K562 (cell line): ENCODE measurements around the gene GPR153. TPM values are rescaled to one million over a fixed set of nuclear protein-coding genes. Genes with fewer than 3 reads are reported as not detected.
A peak's percentile ranks its signal among the peaks of the same experiment; 100 is the strongest.

Experiments used
- DIDO1 ChIP-seq: fragments of 450-650 bp; IDR thresholded peaks from 2 replicates; pipeline ENCODE4 v1.6.1; 2016; ENCODE audit warnings: low read depth, missing biosample characterization, missing genetic modification characterization
- HNRNPK ChIP-seq: fragments of 200-400 bp; formaldehyde crosslinking; IDR thresholded peaks from one replicate; pipeline ENCODE4 v1.6.1; 2018; ENCODE audit warnings: mild to moderate bottlenecking, low read depth, low read length; ENCODE audit not compliant: poor library complexity, severe bottlenecking
- JUND ChIP-seq, 2 experiments: IDR thresholded peaks; 2 replicates in 1 of 2; 3 replicates in 1 of 2; pipeline ENCODE4 v1.6.1; 2011; ENCODE audit warnings: borderline replicate concordance in 2 of 2, low read depth in 2 of 2, low read length in 2 of 2, improper control_type of control experiment in 1 of 2, missing biosample characterization in 1 of 2, missing genetic modification characterization in 1 of 2, missing genetic modification reagents in 1 of 2
- KLF13 ChIP-seq: fragments of 450-650 bp; IDR thresholded peaks from 2 replicates; pipeline ENCODE4 v1.6.1; 2016; ENCODE audit warnings: missing genetic modification characterization, low read depth, mild to moderate bottlenecking, missing compliant biosample characterization, moderate library complexity, borderline replicate concordance
- PHB ChIP-seq: fragments of 250-450 bp; sonication (Bioruptor Pico); IDR thresholded peaks from 2 replicates; pipeline ENCODE4 v1.5.0; 2021
- SAFB ChIP-seq: fragments of 200-400 bp; formaldehyde crosslinking; IDR thresholded peaks from 2 replicates; pipeline ENCODE4 v1.6.1; 2017; ENCODE audit warnings: low read depth, low read length, borderline replicate concordance
- SRSF9 ChIP-seq: fragments of 200-400 bp; formaldehyde crosslinking; IDR thresholded peaks from 2 replicates; pipeline ENCODE4 v1.6.1; 2017; ENCODE audit warnings: low read depth, low read length, borderline replicate concordance
- THRB ChIP-seq: fragments of 450-650 bp; formaldehyde crosslinking; conservative IDR thresholded peaks from 2 replicates; pipeline ENCODE4 v1.4.0; 2022; ENCODE audit warnings: mild to moderate bottlenecking, missing genetic modification characterization
- ZBTB1 ChIP-seq: sonication (generic); formaldehyde crosslinking; IDR thresholded peaks from 2 replicates; pipeline ENCODE4 v1.8.1; 2023; ENCODE audit warnings: missing genetic modification reagents, low read depth, mild to moderate bottlenecking, borderline replicate concordance
- ZC3H4 ChIP-seq: sonication (generic); formaldehyde crosslinking; IDR thresholded peaks from 2 replicates; pipeline ENCODE4 v1.9.0; 2021; ENCODE audit warnings: missing genetic modification reagents, borderline replicate concordance
- ZFP1 ChIP-seq: fragments of 450-650 bp; formaldehyde crosslinking; IDR thresholded peaks from 2 replicates; pipeline ENCODE4 v1.4.0; 2020; ENCODE audit warnings: mild to moderate bottlenecking, mixed read lengths
- ZNF146 ChIP-seq: IDR thresholded peaks from one replicate; pipeline ENCODE4 v1.6.1; 2018; ENCODE audit warnings: missing compliant biosample characterization; ENCODE audit not compliant: unreplicated experiment
- ZNF232 ChIP-seq: sonication (generic); formaldehyde crosslinking; IDR thresholded peaks from 2 replicates; pipeline ENCODE4 v1.8.0; 2022; ENCODE audit warnings: mild to moderate bottlenecking, missing genetic modification reagents
- ZNF253 ChIP-seq: fragments of 250-450 bp; sonication (Bioruptor Pico); conservative IDR thresholded peaks from 2 replicates; pipeline ENCODE4 v1.6.1; 2021; ENCODE audit warnings: mild to moderate bottlenecking
- ZNF512 ChIP-seq: IDR thresholded peaks from 2 replicates; pipeline ENCODE4 v1.6.1; 2016; ENCODE audit warnings: missing genetic modification characterization, missing compliant biosample characterization
- ZZZ3 ChIP-seq: fragments of 450-650 bp; IDR thresholded peaks from 2 replicates; pipeline ENCODE4 v1.6.1; 2016; ENCODE audit warnings: antibody characterized with exemption, mild to moderate bottlenecking, moderate library complexity
- polyA plus RNA-seq, 8 experiments: library from polyadenylated mRNA; depleted of rRNA in 4 of 8; stranded (reverse) in 5 of 8; unstranded in 3 of 8; fragments of >200 nt; fragmentation: Nextera tagmentation in 2 of 8; fragmentation: Illumina TruSeq in 1 of 8; extraction: Ambion mirVana in 2 of 8; extraction: Trizol in 1 of 8; gene quantifications; 2 replicates each; pipeline versions ENCODE4 v1.2.1 to v1.2.3, GENCODE V29; 2011 to 2014; ENCODE audit warnings: inconsistent platforms in 1 of 8, missing spikeins in 1 of 8
- total RNA-seq, 7 experiments: library from RNA; depleted of rRNA in 6 of 7; stranded (reverse); fragments of >200 nt in 6 of 7; fragmentation: Illumina TruSeq in 2 of 7; extraction: Trizol in 2 of 7; gene quantifications; 2 replicates each; pipeline versions ENCODE4 v1.2.1 to v1.2.3, GENCODE V29; 2011 to 2021; ENCODE audit warnings: low replicate concordance in 1 of 7
- TF ChIP-seq, protein P1 (sequence below): sonication (generic); formaldehyde crosslinking; IDR thresholded peaks from 2 replicates; pipeline ENCODE4 v1.8.1; 2023; ENCODE audit warnings: mild to moderate bottlenecking, missing genetic modification reagents
- TF ChIP-seq, protein P2 (sequence below): fragments of 450-650 bp; conservative IDR thresholded peaks from 2 replicates; pipeline ENCODE4 v1.6.1; 2016; ENCODE audit warnings: missing genetic modification characterization, low read depth, mild to moderate bottlenecking, missing compliant biosample characterization, moderate library complexity

The GPR153 gene
- total and polyA plus RNA-seq, 9 of the 15 experiments (the other 6 are each of a cell fraction or from before 2014, with no cell fraction given): 0.01 to 1.5 (median 0.51) TPM

GRCh38 chr1:6208723-6209660 lies 51.9 kb downstream of the GPR153 start (continued):
- TF ChIP-seq ZNF146 (CRISPR knock-in tag) (no peak), PHB (CRISPR knock-in tag) (no peak), KLF13 (tag) (no peak), SRSF9 (no peak), THRB (no peak), DIDO1 (tag) (no peak), ZFP1 (CRISPR knock-in tag) (no peak), ZNF253 (CRISPR knock-in tag) (no peak), HNRNPK (no peak), ZNF512 (no peak), ZC3H4 (CRISPR knock-in tag) (no peak), JUND (IDR thresholded peaks at IDR 0.05; ENCODE audit: borderline replicate concordance, low read depth, low read length) (no peak), JUND (tag; IDR thresholded peaks at IDR 0.05; ENCODE audit: borderline replicate concordance, low read depth, low read length) (no peak), ZZZ3 (no peak), SAFB (peak; percentile 97), ZNF232 (CRISPR knock-in tag) (peak; percentile 89; the same call in 1 of the 2 replicates), ZBTB1 (CRISPR knock-in tag) (peak; percentile 19; the same call in 1 of the 2 replicates)
- TF ChIP-seq, protein P1, sequence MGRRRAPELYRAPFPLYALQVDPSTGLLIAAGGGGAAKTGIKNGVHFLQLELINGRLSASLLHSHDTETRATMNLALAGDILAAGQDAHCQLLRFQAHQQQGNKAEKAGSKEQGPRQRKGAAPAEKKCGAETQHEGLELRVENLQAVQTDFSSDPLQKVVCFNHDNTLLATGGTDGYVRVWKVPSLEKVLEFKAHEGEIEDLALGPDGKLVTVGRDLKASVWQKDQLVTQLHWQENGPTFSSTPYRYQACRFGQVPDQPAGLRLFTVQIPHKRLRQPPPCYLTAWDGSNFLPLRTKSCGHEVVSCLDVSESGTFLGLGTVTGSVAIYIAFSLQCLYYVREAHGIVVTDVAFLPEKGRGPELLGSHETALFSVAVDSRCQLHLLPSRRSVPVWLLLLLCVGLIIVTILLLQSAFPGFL: no peak
- TF ChIP-seq, protein P2, sequence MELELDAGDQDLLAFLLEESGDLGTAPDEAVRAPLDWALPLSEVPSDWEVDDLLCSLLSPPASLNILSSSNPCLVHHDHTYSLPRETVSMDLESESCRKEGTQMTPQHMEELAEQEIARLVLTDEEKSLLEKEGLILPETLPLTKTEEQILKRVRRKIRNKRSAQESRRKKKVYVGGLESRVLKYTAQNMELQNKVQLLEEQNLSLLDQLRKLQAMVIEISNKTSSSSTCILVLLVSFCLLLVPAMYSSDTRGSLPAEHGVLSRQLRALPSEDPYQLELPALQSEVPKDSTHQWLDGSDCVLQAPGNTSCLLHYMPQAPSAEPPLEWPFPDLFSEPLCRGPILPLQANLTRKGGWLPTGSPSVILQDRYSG: no peak; the same call in 1 of the 2 replicates
